CD14-positive monocyte (primary cell): Measurements from ENCODE around the gene PDGFA. TPM values are rescaled to one million over a fixed set of nuclear protein-coding genes. Genes with fewer than 3 reads are reported as not detected.

Experiments
- DNase-seq, 3 donors: peaks; one replicate each; pipeline ENCODE4 v3.0.0-alpha.2; 2011 to 2022
- H2AFZ ChIP-seq: 2 replicates; pipeline ENCODE4 v1.6.0; 2012; ENCODE audit warnings: mild to moderate bottlenecking, low read depth, low read length, inconsistent platforms; ENCODE audit not compliant: insufficient read depth, poor library complexity, severe bottlenecking
- H3K27ac ChIP-seq, 2 donors: 1 replicate in 1 of 2; 2 replicates in 1 of 2; pipeline ENCODE4 v1.5.1; 2012 to 2013; ENCODE audit warnings: low read length in 2 of 2, control low read depth in 1 of 2, inconsistent platforms in 1 of 2, low read depth in 1 of 2, mild to moderate bottlenecking in 1 of 2
- H3K27me3 ChIP-seq, 2 donors: one replicate each; pipeline versions ENCODE4 v1.6.0 to v1.6.1; 2011 to 2013; ENCODE audit warnings: low read length in 2 of 2; ENCODE audit not compliant: control insufficient read depth in 2 of 2, insufficient read depth in 2 of 2
- H3K36me3 ChIP-seq, 2 donors: replicated peaks in 1 of 2; 1 replicate in 1 of 2; 2 replicates in 1 of 2; pipeline versions ENCODE4 v1.5.1 to v1.6.1; 2012 to 2013; ENCODE audit warnings: low read length in 2 of 2, control low read depth in 1 of 2, inconsistent platforms in 1 of 2, mild to moderate bottlenecking in 1 of 2; ENCODE audit not compliant: insufficient read depth in 2 of 2, control insufficient read depth in 1 of 2
- H3K4me1 ChIP-seq, 2 donors: 1 replicate in 1 of 2; 2 replicates in 1 of 2; pipeline versions ENCODE4 v1.5.1 to v1.6.1; 2012 to 2013; ENCODE audit warnings: low read length in 2 of 2, control low read depth in 1 of 2, inconsistent platforms in 1 of 2, mild to moderate bottlenecking in 1 of 2, moderate library complexity in 1 of 2; ENCODE audit not compliant: insufficient read depth in 2 of 2, control insufficient read depth in 1 of 2
- H3K4me2 ChIP-seq: replicated peaks from 2 replicates; pipeline ENCODE3; 2012; ENCODE audit warnings: low read length, moderate library complexity, mild to moderate bottlenecking; ENCODE audit not compliant: poor library complexity, severe bottlenecking; ENCODE audit errors: extremely low read depth
- H3K4me3 ChIP-seq, 3 experiments: fragments of 200-600 bp in 1 of 3; sonication (generic) in 1 of 3; replicated peaks in 1 of 3; 1 replicate in 2 of 3; 2 replicates in 1 of 3; pipeline ENCODE4 v1.5.1; 2011 to 2013; ENCODE audit warnings: low read length in 3 of 3, mild to moderate bottlenecking in 3 of 3, control low read depth in 2 of 3, low read depth in 2 of 3, inconsistent platforms in 1 of 3, moderate library complexity in 1 of 3
- H3K79me2 ChIP-seq: 2 replicates; pipeline ENCODE4 v1.6.0; 2012; ENCODE audit warnings: mild to moderate bottlenecking, control low read depth, inconsistent platforms, low read length, moderate library complexity; ENCODE audit not compliant: insufficient read depth
- H3K9ac ChIP-seq: 2 replicates; pipeline ENCODE4 v1.6.0; 2017; ENCODE audit warnings: low read length, mild to moderate bottlenecking; ENCODE audit not compliant: insufficient read depth, poor library complexity, severe bottlenecking
- H3K9me3 ChIP-seq, 2 donors: replicated peaks in 1 of 2; 1 replicate in 1 of 2; 2 replicates in 1 of 2; pipeline versions ENCODE4 v1.5.1 to v1.6.1; 2012 to 2013; ENCODE audit warnings: low read length in 2 of 2, control low read depth in 1 of 2; ENCODE audit not compliant: control insufficient read depth in 1 of 2, insufficient read depth in 1 of 2
- H4K20me1 ChIP-seq: 2 replicates; pipeline ENCODE4 v1.6.0; 2012; ENCODE audit warnings: mild to moderate bottlenecking, low read length, control low read depth, moderate library complexity; ENCODE audit not compliant: insufficient read depth
- H3K27ac Mint-ChIP-seq, 7 donors: one replicate each; pipeline ENCODE4 v1.8.0; 2020; ENCODE audit warnings: mild to moderate bottlenecking in 7 of 7, mixed read lengths in 7 of 7, moderate library complexity in 6 of 7, inconsistent platforms in 2 of 7
- H3K27me3 Mint-ChIP-seq, 3 donors: one replicate each; pipeline ENCODE4 v1.8.0; 2021 to 2022; ENCODE audit warnings: low read depth in 3 of 3, mild to moderate bottlenecking in 3 of 3, mixed read lengths in 3 of 3, moderate library complexity in 3 of 3, inconsistent platforms in 1 of 3
- H3K36me3 Mint-ChIP-seq, 2 donors: one replicate each; pipeline ENCODE4 v1.8.0; 2020; ENCODE audit warnings: mixed read lengths in 2 of 2, inconsistent platforms in 1 of 2, mild to moderate bottlenecking in 1 of 2
- H3K4me1 Mint-ChIP-seq: one replicate; pipeline ENCODE4 v1.8.0; 2020; ENCODE audit warnings: mild to moderate bottlenecking, mixed read lengths
- H3K4me3 Mint-ChIP-seq, 2 donors: one replicate each; pipeline ENCODE4 v1.8.0; 2020; ENCODE audit warnings: mild to moderate bottlenecking in 2 of 2, mixed read lengths in 2 of 2, moderate library complexity in 1 of 2
- H3K9me3 Mint-ChIP-seq, 7 donors: one replicate each; pipeline ENCODE4 v1.8.0; 2020 to 2022; ENCODE audit warnings: mixed read lengths in 7 of 7, mild to moderate bottlenecking in 6 of 7, moderate library complexity in 6 of 7, inconsistent platforms in 2 of 7
- CTCF ChIP-seq: fragments of 200-600 bp; IDR thresholded peaks from one replicate; pipeline ENCODE4 v1.8.0; 2022; ENCODE audit warnings: antibody characterized with exemption, mild to moderate bottlenecking
- WGBS: methylation state at CpG from one replicate; pipeline ENCODE4 v1.1.5; 2013; ENCODE audit warnings: missing lambda C conversion rate; ENCODE audit not compliant: insufficient coverage; 5-methylcytosine and 5-hydroxymethylcytosine counted together
- intact Hi-C, 2 donors: fragments of 100-400 bp; cut with micrococcal nuclease; formaldehyde crosslinking; loops; one replicate each; pipeline versions ENCODE4 v1.15.0 to v1.15.1; 2023
- polyA plus RNA-seq, 3 donors: library from polyadenylated mRNA; depleted of rRNA in 1 of 3; unstranded in 2 of 3; stranded (reverse) in 1 of 3; fragments of 300-500 nt in 2 of 3; fragments of >200 nt in 1 of 3; fragmentation: Illumina TruSeq in 2 of 3; gene quantifications; 1 replicate in 2 of 3; 2 replicates in 1 of 3; pipeline ENCODE4 v1.2.3, GENCODE V29; 2012 to 2021

The PDGFA gene
- polyA plus RNA-seq, 3 donors = 0.29 TPM; not detected in 2

- Histone ChIP-seq H4K20me1 (no peaks in the 10 kb centered on the region), H3K4me3 (no peak overlapping the region), H3K4me1 (no peaks in the 10 kb centered on the region), H3K79me2 (no peaks in the 10 kb centered on the region), H3K36me3 (no peaks in the 10 kb centered on the region), H3K4me2 (no peak overlapping the region), H3K9ac (no peak overlapping the region), H3K27me3 (no peaks in the 10 kb centered on the region), H3K9me3 (peaks cover 0 to 3% of the 10 kb centered on the region in 2 donors), H2AFZ (no peak overlapping the region), H3K27ac (no peak overlapping the region)
- H3K36me3 Mint-ChIP-seq = no peaks in the 10 kb centered on the region
- no peak overlapping the region for H3K4me3 Mint-ChIP-seq
- intact Hi-C loops = no loop called here
- H3K4me1 Mint-ChIP-seq = no peaks in the 10 kb centered on the region
- no peak overlapping the region for H3K27ac Mint-ChIP-seq
- TF ChIP-seq CTCF = no peak
- 100% methylated on average over 8 of the region's 9 CpGs for WGBS
- DNase-seq = no peak
- H3K9me3 Mint-ChIP-seq = peaks cover 0 to 8% (median 0%) of the 10 kb centered on the region in 7 donors
- H3K27me3 Mint-ChIP-seq = peaks cover under 1 to 6% (median 5%) of the 10 kb centered on the region in 3 donors
Measured at GRCh38 chr7:458511-459245, 61.0 kb downstream of the PDGFA start.

- H3K4me2 ChIP-seq = no peak overlapping the region
- Mint-ChIP-seq H3K36me3 (no peaks in the 10 kb centered on the region), H3K4me1 (no peaks in the 10 kb centered on the region), H3K4me3 (no peak overlapping the region), H3K27me3 (peaks cover 5 to 9% (median 7%) of the 10 kb centered on the region in 3 donors), H3K27ac (no peak overlapping the region), H3K9me3 (peaks cover 0 to 4% (median 0%) of the 10 kb centered on the region in 7 donors)
- intact Hi-C loops = no loop called here
- no peak for DNase-seq
- no peak overlapping the region for H3K27ac ChIP-seq
- H3K27me3 ChIP-seq = peaks cover 0 to 1% of the 10 kb centered on the region in 2 donors
- H3K4me3 ChIP-seq = no peak overlapping the region
- H4K20me1 ChIP-seq = no peaks in the 10 kb centered on the region
- WGBS = 93% methylated on average over 25 of the region's 30 CpGs
- no peak overlapping the region for H2AFZ ChIP-seq
- no peaks in the 10 kb centered on the region for H3K4me1 ChIP-seq
- TF ChIP-seq CTCF = no peak
- H3K79me2 ChIP-seq = no peaks in the 10 kb centered on the region
- peaks cover 0 to 3% of the 10 kb centered on the region in 2 donors for H3K9me3 ChIP-seq
- no peak overlapping the region for H3K9ac ChIP-seq
- no peaks in the 10 kb centered on the region for H3K36me3 ChIP-seq
Measured at GRCh38 chr7:457814-458510, 61.7 kb downstream of the PDGFA start.
